ENCODE results near the gene TCFL5. TPM values are rescaled to one million over a fixed set of nuclear protein-coding genes. Genes with fewer than 3 reads are reported as not detected.

TCFL5 gene
- total RNA-seq, 1 experiment from 2014 or later = 10.8 TPM

DNA sequence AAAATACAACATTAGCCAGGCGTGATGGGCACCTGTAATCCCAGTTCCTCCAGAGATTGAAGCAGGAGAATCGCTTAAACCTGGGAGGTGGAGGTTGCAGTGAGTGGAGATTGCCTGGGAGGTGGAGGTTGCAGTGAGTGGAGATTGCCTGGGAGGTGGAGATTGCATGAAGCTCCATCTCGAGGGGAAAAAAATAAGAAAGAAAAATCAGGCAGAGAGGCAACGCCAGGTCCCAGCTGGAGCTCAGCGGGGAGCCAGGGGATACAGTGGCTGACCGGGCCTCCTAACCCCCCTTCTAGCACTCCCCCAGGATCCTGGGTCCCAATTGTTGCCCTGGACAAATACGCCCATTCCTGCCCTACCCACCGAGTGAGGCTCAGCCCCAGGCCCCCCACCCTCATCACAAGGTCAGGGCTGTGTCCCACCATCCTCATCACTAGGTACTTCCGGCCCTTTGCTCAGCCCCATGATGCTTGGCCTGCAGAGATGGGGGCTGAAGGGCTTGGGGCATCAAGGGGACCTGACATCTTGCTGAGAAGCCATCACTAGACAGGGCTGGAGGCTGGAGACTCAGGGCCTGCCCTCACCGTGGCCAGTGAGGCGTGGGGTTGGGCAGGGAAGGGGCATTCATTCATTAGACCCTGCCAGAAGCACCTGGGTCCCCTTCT lies 55.1 kb downstream of the TCFL5 start:
- intact Hi-C loops (cut with micrococcal nuclease) = loop anchor here (5.0 kb wide), 1 partner anchor 139 kb away; no protein-coding TSS in a partner anchor
- TSS peak; percentile 18 for BruUV-seq (replicated peaks)
- ChIA-PET CTCF (interaction anchor here (0.6 to 3.0 kb wide), 7 partner anchors 9 to 315 kb away, joined by 3 to 25 read pairs (median 4); partner anchors contain the start of gene COL9A3), POLR2A (interaction anchor here (0.6 to 2.0 kb wide), 3 partner anchors 12 to 155 kb away, joined by 3 to 9 read pairs (median 4); no protein-coding TSS in a partner anchor)
- Mint-ChIP-seq H3K4me3 (ENCODE audit: unreplicated experiment) (peak overlapping the region; percentile 81), H3K36me3 (ENCODE audit: insufficient read depth, unreplicated experiment) (peaks cover 37% of the 10 kb centered on the region), H3K27me3 (ENCODE audit: insufficient read depth, unreplicated experiment) (no peaks in the 10 kb centered on the region), H3K9me3 (ENCODE audit: unreplicated experiment) (no peaks in the 10 kb centered on the region), H3K4me1 (ENCODE audit: insufficient read depth, unreplicated experiment) (peaks cover 10% of the 10 kb centered on the region), H3K27ac (ENCODE audit: low read depth, unreplicated experiment) (peak overlapping the region; percentile 77)
- no peak for DNase-seq (ENCODE audit: unreplicated experiment)
- TF ChIP-seq, protein P1, sequence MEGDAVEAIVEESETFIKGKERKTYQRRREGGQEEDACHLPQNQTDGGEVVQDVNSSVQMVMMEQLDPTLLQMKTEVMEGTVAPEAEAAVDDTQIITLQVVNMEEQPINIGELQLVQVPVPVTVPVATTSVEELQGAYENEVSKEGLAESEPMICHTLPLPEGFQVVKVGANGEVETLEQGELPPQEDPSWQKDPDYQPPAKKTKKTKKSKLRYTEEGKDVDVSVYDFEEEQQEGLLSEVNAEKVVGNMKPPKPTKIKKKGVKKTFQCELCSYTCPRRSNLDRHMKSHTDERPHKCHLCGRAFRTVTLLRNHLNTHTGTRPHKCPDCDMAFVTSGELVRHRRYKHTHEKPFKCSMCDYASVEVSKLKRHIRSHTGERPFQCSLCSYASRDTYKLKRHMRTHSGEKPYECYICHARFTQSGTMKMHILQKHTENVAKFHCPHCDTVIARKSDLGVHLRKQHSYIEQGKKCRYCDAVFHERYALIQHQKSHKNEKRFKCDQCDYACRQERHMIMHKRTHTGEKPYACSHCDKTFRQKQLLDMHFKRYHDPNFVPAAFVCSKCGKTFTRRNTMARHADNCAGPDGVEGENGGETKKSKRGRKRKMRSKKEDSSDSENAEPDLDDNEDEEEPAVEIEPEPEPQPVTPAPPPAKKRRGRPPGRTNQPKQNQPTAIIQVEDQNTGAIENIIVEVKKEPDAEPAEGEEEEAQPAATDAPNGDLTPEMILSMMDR (IDR thresholded peaks at IDR 0.05; ENCODE audit: unreplicated experiment) = no peak

DNA sequence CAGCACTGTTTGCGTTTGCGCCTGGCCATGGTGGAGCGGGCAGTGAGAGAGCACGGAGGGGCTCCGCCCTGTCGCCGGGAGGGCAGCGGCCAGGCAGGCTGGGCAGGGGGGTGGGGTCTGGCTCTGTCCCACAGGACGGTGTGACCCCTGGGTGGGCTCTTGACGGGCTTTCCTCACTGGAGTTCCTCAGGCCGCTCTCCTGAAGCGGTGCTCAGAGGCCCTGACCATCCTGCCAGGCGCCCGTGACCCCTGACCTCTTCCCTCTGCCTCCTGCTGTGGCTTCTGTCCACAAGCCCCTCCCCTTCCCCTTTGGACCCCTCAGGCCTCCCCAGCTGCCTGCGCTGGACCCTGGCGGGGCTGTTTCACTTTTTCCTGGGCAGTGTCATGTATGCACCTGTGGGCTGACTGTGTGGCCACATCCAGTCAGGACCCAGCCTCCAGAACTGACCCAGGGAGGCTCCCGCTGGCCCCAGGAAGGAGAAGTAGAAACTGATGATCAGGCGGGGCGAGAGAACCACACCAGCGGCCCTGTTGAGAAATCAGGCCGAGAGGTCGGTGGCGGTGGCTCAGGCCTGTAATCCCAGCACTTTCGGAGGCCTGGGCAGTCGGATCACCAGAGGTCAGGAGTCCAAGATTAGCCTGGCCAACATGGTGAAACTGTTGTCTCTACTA lies 55.8 kb downstream of the TCFL5 start:
- Mint-ChIP-seq H3K36me3 (ENCODE audit: insufficient read depth, unreplicated experiment) (peaks cover 43% of the 10 kb centered on the region), H3K4me1 (ENCODE audit: insufficient read depth, unreplicated experiment) (peaks cover 10% of the 10 kb centered on the region), H3K9me3 (ENCODE audit: unreplicated experiment) (no peaks in the 10 kb centered on the region), H3K4me3 (ENCODE audit: unreplicated experiment) (peak overlapping the region; percentile 81), H3K27me3 (ENCODE audit: insufficient read depth, unreplicated experiment) (no peaks in the 10 kb centered on the region), H3K27ac (ENCODE audit: low read depth, unreplicated experiment) (peak overlapping the region; percentile 77)
- TF ChIP-seq, protein P1 (IDR thresholded peaks at IDR 0.05; ENCODE audit: unreplicated experiment) = no peak
- intact Hi-C loops (cut with micrococcal nuclease) = loop anchor here (5.0 kb wide), 1 partner anchor 139 kb away; no protein-coding TSS in a partner anchor
- no peak for DNase-seq (ENCODE audit: unreplicated experiment)
- ChIA-PET POLR2A (interaction anchor here (0.6 to 2.0 kb wide), 10 partner anchors 8 to 154 kb away, joined by 3 to 19 read pairs (median 4); partner anchors contain the start of genes MRGBP and TCFL5), CTCF (interaction anchor here (0.6 to 1.8 kb wide), 4 partner anchors 10 to 218 kb away, joined by 3 to 5 read pairs (median 4); no protein-coding TSS in a partner anchor)
- BruUV-seq (replicated peaks) = no TSS peak

DNA sequence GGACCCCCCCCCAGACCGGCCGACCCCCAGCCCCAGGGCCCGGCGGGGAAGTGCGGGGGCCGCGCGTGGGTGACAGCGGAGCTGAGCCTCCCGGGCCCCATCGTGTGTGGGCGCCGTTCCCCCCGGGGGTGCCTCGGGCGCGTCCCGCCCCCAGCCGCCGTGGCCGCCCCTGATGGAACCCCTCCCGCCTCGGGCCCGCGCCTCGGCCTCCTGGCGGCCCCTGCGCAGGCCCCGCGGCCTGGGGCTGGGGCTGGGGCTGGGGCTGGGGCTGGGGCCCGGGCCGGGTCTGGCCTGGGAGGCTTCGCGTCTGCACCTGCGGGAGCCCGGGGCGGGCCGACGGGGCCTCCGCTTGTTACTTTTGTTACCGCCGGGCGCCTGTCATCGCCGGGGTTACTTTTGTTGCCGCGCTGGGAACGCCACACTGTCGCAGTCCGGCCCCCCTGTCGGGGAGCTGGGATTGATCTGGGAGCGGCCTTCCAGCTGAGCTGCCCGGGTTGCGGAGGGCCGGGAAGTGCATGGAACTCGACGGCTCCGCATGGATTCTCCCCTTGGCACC lies 56.4 kb downstream of the TCFL5 start:
- TF ChIP-seq, protein P1 (IDR thresholded peaks at IDR 0.05; ENCODE audit: unreplicated experiment) = no peak
- no TSS peak for BruUV-seq (replicated peaks)
- H3K9me3 Mint-ChIP-seq (ENCODE audit: unreplicated experiment) = no peaks in the 10 kb centered on the region
- peaks cover 38% of the 10 kb centered on the region for H3K36me3 Mint-ChIP-seq (ENCODE audit: insufficient read depth, unreplicated experiment)
- POLR2A ChIA-PET = interaction anchor here (0.6 to 2.0 kb wide), 8 partner anchors 9 to 101 kb away, joined by 3 to 19 read pairs (median 5); partner anchors contain the start of genes MRGBP and TCFL5
- intact Hi-C loops (cut with micrococcal nuclease) = loop anchor here (5.0 kb wide), 1 partner anchor 138 kb away; no protein-coding TSS in a partner anchor
- CTCF ChIA-PET = interaction anchor here (0.7 to 1.8 kb wide), 4 partner anchors 10 to 217 kb away, joined by 3 to 5 read pairs (median 4); no protein-coding TSS in a partner anchor
- H3K27ac Mint-ChIP-seq (ENCODE audit: low read depth, unreplicated experiment) = peak overlapping the region; percentile 77
- H3K27me3 Mint-ChIP-seq (ENCODE audit: insufficient read depth, unreplicated experiment) = no peaks in the 10 kb centered on the region
- H3K4me1 Mint-ChIP-seq (ENCODE audit: insufficient read depth, unreplicated experiment) = peaks cover 10% of the 10 kb centered on the region
- H3K4me3 Mint-ChIP-seq (ENCODE audit: unreplicated experiment) = peak overlapping the region; percentile 81
- peak; percentile 23 for DNase-seq (ENCODE audit: unreplicated experiment)

Measured in MCF 10A (cell line).